ENCODE results near the gene MRPL39.

Gene MRPL39

GRCh38 chr21:25558123-25558522, 49.2 kb downstream of the MRPL39 start:
- no peak for TF ChIP-seq CTCF (IDR thresholded peaks at IDR 0.05; ENCODE audit: insufficient read depth, missing control alignments)
- no peak for FAIRE-seq
- no peak for DNase-seq (ENCODE audit: insufficient read length, low spot score)

GRCh38 chr21:25557180-25557579, 50.1 kb downstream of the MRPL39 start:
- DNase-seq (ENCODE audit: insufficient read length, low spot score) (no peak), FAIRE-seq (no peak)
- TF ChIP-seq CTCF (IDR thresholded peaks at IDR 0.05; ENCODE audit: insufficient read depth, missing control alignments), result no peak

- no peak for FAIRE-seq
- DNase-seq (ENCODE audit: insufficient read length, low spot score), result no peak
- TF ChIP-seq CTCF (IDR thresholded peaks at IDR 0.05; ENCODE audit: insufficient read depth, missing control alignments), result no peak
These were observed 51.2 kb downstream of the MRPL39 start for GRCh38 chr21:25556091-25556490.

- DNase-seq (ENCODE audit: insufficient read length, low spot score) (no peak), FAIRE-seq (no peak)
- no peak for TF ChIP-seq CTCF (IDR thresholded peaks at IDR 0.05; ENCODE audit: insufficient read depth, missing control alignments)
These were observed 51.8 kb downstream of the MRPL39 start for GRCh38 chr21:25555492-25555891.

GRCh38 chr21:25552856-25553255, 54.4 kb downstream of the MRPL39 start:
- DNase-seq (ENCODE audit: insufficient read length, low spot score) (no peak), FAIRE-seq (no peak)
- TF ChIP-seq CTCF (IDR thresholded peaks at IDR 0.05; ENCODE audit: insufficient read depth, missing control alignments), result no peak

- TF ChIP-seq CTCF (IDR thresholded peaks at IDR 0.05; ENCODE audit: insufficient read depth, missing control alignments), result no peak
- DNase-seq (ENCODE audit: insufficient read length, low spot score) (no peak), FAIRE-seq (no peak)
These were observed 55.7 kb downstream of the MRPL39 start for GRCh38 chr21:25551569-25551968.

GRCh38 chr21:25550352-25551120, 56.7 kb downstream of the MRPL39 start:
- no peak for FAIRE-seq
- DNase-seq (ENCODE audit: insufficient read length, low spot score), result no peak
- TF ChIP-seq CTCF (IDR thresholded peaks at IDR 0.05; ENCODE audit: insufficient read depth, missing control alignments), result no peak
